HCT116 (cell line): ENCODE measurements around the gene MYLK4. TPM values are rescaled to one million over a fixed set of nuclear protein-coding genes. Genes with fewer than 3 reads are reported as not detected.

Experiments used
- ATAC-seq: fragments of 200-7000 bp; cut with Tn5 transposase; 2 replicates; pipeline ENCODE4 v1.9.1; 2020; ENCODE audit warnings: mild to moderate bottlenecking, moderate library complexity
- BruUV-seq: library from RNA; stranded (reverse); fragments of 400-500 nt; replicated peaks from 2 replicates; lab custom pipeline; 2021; lab: Mats Ljungman, UMichigan
- CTCF ChIA-PET: fragments of 300-600 bp; sonication (Branson Sonifier 250); formaldehyde crosslinking; loops from one replicate; lab custom pipeline; 2021; ENCODE audit warnings: antibody characterized with exemption; lab: Charles Lee
- POLR2A ChIA-PET: fragments of 300-600, 350-600 bp; sonication (Branson Sonifier 250); formaldehyde crosslinking; loops from one replicate; lab custom pipeline; 2021; ENCODE audit warnings: antibody characterized with exemption; lab: Charles Lee
- RAD21 ChIA-PET, 2 experiments: fragments of 300-600 bp; sonication (Branson Sonifier 250); formaldehyde crosslinking; loops; one replicate each; lab custom pipeline; 2023; ENCODE audit warnings: low total read pairs in 2 of 2; ENCODE audit not compliant: uncharacterized antibody in 2 of 2, unreplicated experiment in 2 of 2, low non-redundant PET in 1 of 2; lab: Charles Lee
- DNase-seq: peaks from one replicate; pipeline ENCODE4 v3.0.0-alpha.2; 2010; ENCODE audit warnings: low read depth, low spot score
- H2AFZ ChIP-seq: fragments of 200-600 bp; shearing (Covaris generic), sonication (generic); 2 replicates; pipeline ENCODE4 v1.6.1; 2017; ENCODE audit warnings: low read depth, mixed run types, mixed read lengths, antibody characterized with exemption, low read length; ENCODE audit not compliant: poor library complexity, severe bottlenecking
- H3K27ac ChIP-seq: 2 replicates; pipeline ENCODE4 v1.5.1; 2012; ENCODE audit warnings: low read depth, low read length
- H3K27me3 ChIP-seq: fragments of 200-600 bp; sonication (generic); 2 replicates; pipeline ENCODE4 v1.6.1; 2016; ENCODE audit warnings: mixed run types, low read length, mixed read lengths; ENCODE audit not compliant: insufficient read depth
- H3K36me3 ChIP-seq, 2 experiments: fragments of 200-500 bp in 1 of 2; fragments of 200-600 bp in 1 of 2; sonication (Bioruptor generic) in 1 of 2; sonication (generic) in 1 of 2; 2 replicates each; pipeline versions ENCODE4 v1.5.1 to v1.6.1; 2014 to 2016; ENCODE audit warnings: low read length in 2 of 2, inconsistent platforms in 1 of 2, mixed read lengths in 1 of 2, mixed run types in 1 of 2; ENCODE audit not compliant: insufficient read depth in 2 of 2, control insufficient read depth in 1 of 2
- H3K4me1 ChIP-seq, 2 experiments: fragments of 200-600 bp in 1 of 2; sonication (generic) in 1 of 2; 2 replicates each; pipeline versions ENCODE4 v1.5.1 to v1.6.1; 2012 to 2017; ENCODE audit warnings: low read length in 2 of 2, inconsistent platforms in 1 of 2, mild to moderate bottlenecking in 1 of 2, mixed read lengths in 1 of 2, mixed run types in 1 of 2, moderate library complexity in 1 of 2; ENCODE audit not compliant: insufficient read depth in 2 of 2, control insufficient read depth in 1 of 2
- H3K4me2 ChIP-seq: fragments of 200-600 bp; sonication (generic); 2 replicates; pipeline ENCODE4 v1.6.1; 2017; ENCODE audit warnings: mixed run types, low read length, mixed read lengths
- H3K4me3 ChIP-seq, 2 experiments: fragments of 200-600 bp in 1 of 2; sonication (generic) in 1 of 2; replicated peaks in 1 of 2; 2 replicates each; pipeline ENCODE4 v1.5.1; 2011 to 2016; ENCODE audit warnings: low read length in 2 of 2, control low read depth in 1 of 2, low read depth in 1 of 2, mild to moderate bottlenecking in 1 of 2, mixed read lengths in 1 of 2, mixed run types in 1 of 2
- H3K79me2 ChIP-seq: fragments of 200-600 bp; sonication (generic); 2 replicates; pipeline ENCODE4 v1.6.1; 2017; ENCODE audit warnings: mild to moderate bottlenecking, mixed run types, low read length, moderate library complexity, mixed read lengths; ENCODE audit not compliant: insufficient read depth
- H3K9ac ChIP-seq: fragments of 200-600 bp; sonication (generic); 2 replicates; pipeline ENCODE4 v1.6.1; 2016; ENCODE audit warnings: low read length, mixed read lengths
- H3K9me2 ChIP-seq: fragments of 200-600 bp; sonication (generic), shearing (Covaris generic); 2 replicates; pipeline ENCODE4 v1.6.1; 2017; ENCODE audit warnings: mixed run types, mild to moderate bottlenecking, moderate library complexity; ENCODE audit not compliant: insufficient read depth
- H3K9me3 ChIP-seq, 2 experiments: fragments of 200-500 bp in 1 of 2; fragments of 200-600 bp in 1 of 2; sonication (Bioruptor generic) in 1 of 2; sonication (generic) in 1 of 2; 2 replicates each; pipeline ENCODE4 v1.6.1; 2014 to 2017; ENCODE audit warnings: low read length in 2 of 2, mixed read lengths in 2 of 2, inconsistent platforms in 1 of 2, low read depth in 1 of 2, mild to moderate bottlenecking in 1 of 2, mixed run types in 1 of 2, moderate library complexity in 1 of 2; ENCODE audit not compliant: control insufficient read depth in 1 of 2, insufficient read depth in 1 of 2
- H4K20me1 ChIP-seq: fragments of 200-600 bp; sonication (generic), shearing (Covaris generic); 2 replicates; pipeline ENCODE4 v1.6.1; 2017; ENCODE audit warnings: mixed run types, mild to moderate bottlenecking, moderate library complexity; ENCODE audit not compliant: insufficient read depth
- ATF3 ChIP-seq: IDR thresholded peaks from 2 replicates; pipeline ENCODE4 v1.6.1; 2012
- CBX3 ChIP-seq: IDR thresholded peaks from 2 replicates; pipeline ENCODE4 v1.6.1; 2012; ENCODE audit warnings: low read depth
- CEBPB ChIP-seq: IDR thresholded peaks from 2 replicates; pipeline ENCODE4 v1.6.1; 2012; ENCODE audit warnings: low read depth
- CTCF ChIP-seq, 3 experiments: fragments of 200-600 bp in 1 of 3; sonication (generic) in 1 of 3; IDR thresholded peaks in 2 of 3; conservative IDR thresholded peaks in 1 of 3; 2 replicates each; pipeline ENCODE4 v1.5.1; 2012 to 2017; ENCODE audit warnings: low read depth in 2 of 3, low read length in 2 of 3, antibody characterized with exemption in 1 of 3, borderline replicate concordance in 1 of 3, control low read depth in 1 of 3, mild to moderate bottlenecking in 1 of 3, mixed read lengths in 1 of 3, mixed run types in 1 of 3, moderate library complexity in 1 of 3; ENCODE audit not compliant: insufficient read depth in 1 of 3
- EGR1 ChIP-seq: IDR thresholded peaks from 2 replicates; pipeline ENCODE4 v1.6.1; 2012; ENCODE audit warnings: low read depth
- EZH2phosphoT487 ChIP-seq: fragments of 200-600 bp; IDR thresholded peaks from 2 replicates; pipeline ENCODE4 v1.6.1; 2018; ENCODE audit warnings: antibody characterized with exemption, borderline replicate concordance
- POLR2A ChIP-seq: IDR thresholded peaks from 2 replicates; pipeline ENCODE4 v1.7.0; 2011; ENCODE audit warnings: borderline replicate concordance; ENCODE audit not compliant: insufficient read depth, insufficient read length; ENCODE audit errors: extremely low read depth
- RAD21 ChIP-seq: IDR thresholded peaks from 2 replicates; pipeline ENCODE4 v1.6.1; 2012; ENCODE audit warnings: low read depth, mild to moderate bottlenecking
- SP1 ChIP-seq: IDR thresholded peaks from 2 replicates; pipeline ENCODE4 v1.6.1; 2012; ENCODE audit warnings: low read depth
- TCF7L2 ChIP-seq: IDR thresholded peaks from 2 replicates; pipeline ENCODE4 v1.7.0; 2011; ENCODE audit warnings: borderline replicate concordance, inconsistent platforms; ENCODE audit not compliant: insufficient read depth, insufficient read length; ENCODE audit errors: extremely low read depth
- ZBTB33 ChIP-seq: IDR thresholded peaks from 2 replicates; pipeline ENCODE4 v1.6.1; 2011; ENCODE audit warnings: mild to moderate bottlenecking, low read length, moderate library complexity; ENCODE audit not compliant: insufficient replicate concordance; ENCODE audit errors: extremely low read depth
- ZNF274 ChIP-seq: fragments of 200-500 bp; sonication (Bioruptor generic); IDR thresholded peaks from 2 replicates; pipeline ENCODE4 v1.6.1; 2014; ENCODE audit warnings: mild to moderate bottlenecking, low read depth, low read length, inconsistent platforms
- intact Hi-C: fragments of 100-400 bp; cut with micrococcal nuclease; formaldehyde crosslinking; loops from 2 replicates; pipeline ENCODE4 v1.10.0; 2022
- total RNA-seq: library from RNA; stranded (reverse); gene quantifications from one replicate; pipeline ENCODE4 v1.2.1, GENCODE V29; 2021; ENCODE audit not compliant: unreplicated experiment

Gene MYLK4
- total RNA-seq, 1 experiment from 2014 or later: 0.27 TPM

DNA sequence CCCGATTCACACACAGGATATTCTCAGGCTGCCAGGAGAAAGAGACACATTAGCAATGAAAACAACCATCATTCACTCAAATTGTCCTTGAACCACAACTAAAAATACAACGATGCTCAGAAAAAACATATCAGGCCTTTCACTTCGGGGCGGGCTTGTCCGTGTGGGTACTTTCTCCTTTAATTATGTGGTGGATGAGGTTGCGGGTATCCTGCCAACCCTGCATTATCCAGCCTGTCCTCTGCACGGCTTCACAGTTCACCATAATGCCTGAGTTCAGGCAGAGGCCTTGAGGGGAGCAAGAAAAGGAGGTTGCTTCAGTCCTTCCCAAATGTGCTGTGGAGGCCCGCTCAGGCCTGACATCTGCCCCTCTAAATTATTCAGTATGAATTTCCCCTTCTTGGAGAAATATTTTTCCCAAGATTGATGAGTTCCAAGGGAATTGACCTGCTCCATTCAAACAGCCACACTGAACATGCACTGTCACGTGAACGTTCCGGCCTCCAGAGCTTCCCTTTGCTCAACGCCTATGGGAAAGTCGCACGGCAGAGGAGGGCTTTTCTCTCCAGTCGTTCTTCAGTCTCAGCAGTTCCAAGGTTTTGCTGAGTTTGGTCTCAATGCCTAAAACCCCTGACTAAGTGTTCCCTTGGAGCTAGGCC lies 70.3 kb downstream of the MYLK4 start:
- no peaks in the 10 kb centered on the region for H3K79me2 ChIP-seq
- DNase-seq: no peak
- BruUV-seq: no TSS peak
- H3K27ac ChIP-seq: no peak overlapping the region
- intact Hi-C loops: no loop called here
- H3K9ac ChIP-seq: no peak overlapping the region
- TF ChIP-seq ATF3: no peak
- TF ChIP-seq EZH2phosphoT487: no peak
- TF ChIP-seq CTCF (IDR thresholded peaks at IDR 0.05 in 2 of 3, conservative IDR thresholded peaks at IDR 0.05 in 1 of 3; ENCODE audit: borderline replicate concordance in 1 of 3, insufficient read depth in 1 of 3, low read depth in 2 of 3, low read length in 2 of 3): no peak
- no peak for TF ChIP-seq SP1
- no peak for TF ChIP-seq CBX3
- no peak for TF ChIP-seq RAD21
- no peak for TF ChIP-seq ZBTB33
- no peak for TF ChIP-seq TCF7L2
- TF ChIP-seq CEBPB: no peak
- no peak for TF ChIP-seq POLR2A
- no peak for TF ChIP-seq ZNF274
- no peak for TF ChIP-seq EGR1
- TF ChIP-seq, all 23 proteins: peak for 0
- Histone ChIP-seq H3K4me1 (peaks cover 10 to 18% of the 10 kb centered on the region in 2 experiments), H3K4me2 (no peak overlapping the region), H3K9me2 (no peaks in the 10 kb centered on the region; the same call in 1 of the 2 replicates), H3K9me3 (peaks cover 0 to 5% of the 10 kb centered on the region in 2 experiments; a peak in 1 of 4 replicates), H4K20me1 (no peaks in the 10 kb centered on the region), H2AFZ (no peak overlapping the region), H3K4me3 (no peak overlapping the region), H3K27me3 (no peaks in the 10 kb centered on the region), H3K36me3 (no peaks in the 10 kb centered on the region)
- ChIA-PET POLR2A (no interaction called here), CTCF (no interaction called here), RAD21 (no interaction called here)
- ATAC-seq: no peak
